Right lung (tissue), 5 donors: ENCODE measurements around the gene MORN5. TPM values are rescaled to one million over a fixed set of nuclear protein-coding genes. Genes with fewer than 3 reads are reported as not detected.

Source experiments
- DNase-seq, 2 donors: peaks; one replicate each; pipeline ENCODE4 v3.0.0-alpha.2; 2013
- polyA plus RNA-seq, 5 donors: library from polyadenylated mRNA; unstranded; fragments of 120-200 nt; gene quantifications; one replicate each; pipeline versions ENCODE4 v1.2.1 to v1.2.3, GENCODE V29; 2013; ENCODE audit warnings: inconsistent platforms in 1 of 5, low replicate concordance in 1 of 5; ENCODE audit not compliant: insufficient read length in 5 of 5, insufficient read depth in 1 of 5

MORN5 gene
- polyA plus RNA-seq, 5 donors = 1.2 to 6.8 (median 5.2) TPM

DNA sequence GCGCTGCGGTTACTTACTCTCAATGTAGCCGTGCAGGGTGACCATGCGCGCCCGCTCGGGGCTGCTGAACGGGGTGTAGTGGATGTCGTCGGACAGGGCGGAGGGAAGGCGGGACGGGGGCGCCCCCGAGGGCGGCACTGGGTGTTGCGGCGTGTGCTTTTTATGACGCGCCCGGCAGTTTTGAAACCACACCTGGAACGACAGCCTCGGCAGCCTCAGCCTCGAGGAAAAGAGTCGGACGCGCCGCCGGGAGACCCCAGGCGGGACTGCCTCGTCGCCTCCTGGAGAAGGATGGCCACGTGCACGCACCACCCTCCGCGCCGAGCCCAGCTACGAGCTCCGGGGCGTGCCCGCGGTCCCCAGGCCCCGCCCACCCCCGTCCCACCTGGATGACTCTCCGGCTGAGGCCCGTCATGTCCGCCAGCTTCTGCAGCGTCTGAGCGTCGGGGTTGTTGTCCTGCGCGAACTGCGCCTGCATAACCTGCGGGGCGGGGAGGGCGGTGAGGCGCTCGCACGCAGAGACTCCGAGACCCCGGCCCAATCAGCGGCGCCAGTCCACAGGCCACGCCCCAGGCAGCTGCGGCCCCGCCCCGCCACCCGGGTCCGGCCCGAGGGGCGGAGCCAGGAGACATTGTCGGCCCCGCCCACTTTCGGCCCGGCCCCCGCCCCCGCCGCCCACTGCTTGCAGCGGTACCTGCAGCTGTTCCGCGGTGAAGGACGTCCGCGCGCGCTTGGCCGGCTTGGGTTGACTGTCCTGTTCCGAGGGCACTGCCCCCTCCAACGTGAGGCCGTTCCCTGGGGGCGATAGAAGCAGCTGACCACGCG, 54.1 kb downstream of the MORN5 start:
- DNase-seq = no peak

- DNase-seq = no peak
Measured at GRCh38 chr9:122214507-122214906, 54.8 kb downstream of the MORN5 start.

GRCh38 chr9:122215663-122216062, 56.0 kb downstream of the MORN5 start:
- DNase-seq = no peak

- DNase-seq = no peak
Measured at GRCh38 chr9:122216138-122216797, 56.6 kb downstream of the MORN5 start.

- DNase-seq = no peak
Measured at GRCh38 chr9:122216798-122217418, 57.2 kb downstream of the MORN5 start.

GRCh38 chr9:122217640-122218039, 57.9 kb downstream of the MORN5 start:
- no peak for DNase-seq

- DNase-seq = no peak
Measured at GRCh38 chr9:122218071-122218934, 58.6 kb downstream of the MORN5 start.

DNA sequence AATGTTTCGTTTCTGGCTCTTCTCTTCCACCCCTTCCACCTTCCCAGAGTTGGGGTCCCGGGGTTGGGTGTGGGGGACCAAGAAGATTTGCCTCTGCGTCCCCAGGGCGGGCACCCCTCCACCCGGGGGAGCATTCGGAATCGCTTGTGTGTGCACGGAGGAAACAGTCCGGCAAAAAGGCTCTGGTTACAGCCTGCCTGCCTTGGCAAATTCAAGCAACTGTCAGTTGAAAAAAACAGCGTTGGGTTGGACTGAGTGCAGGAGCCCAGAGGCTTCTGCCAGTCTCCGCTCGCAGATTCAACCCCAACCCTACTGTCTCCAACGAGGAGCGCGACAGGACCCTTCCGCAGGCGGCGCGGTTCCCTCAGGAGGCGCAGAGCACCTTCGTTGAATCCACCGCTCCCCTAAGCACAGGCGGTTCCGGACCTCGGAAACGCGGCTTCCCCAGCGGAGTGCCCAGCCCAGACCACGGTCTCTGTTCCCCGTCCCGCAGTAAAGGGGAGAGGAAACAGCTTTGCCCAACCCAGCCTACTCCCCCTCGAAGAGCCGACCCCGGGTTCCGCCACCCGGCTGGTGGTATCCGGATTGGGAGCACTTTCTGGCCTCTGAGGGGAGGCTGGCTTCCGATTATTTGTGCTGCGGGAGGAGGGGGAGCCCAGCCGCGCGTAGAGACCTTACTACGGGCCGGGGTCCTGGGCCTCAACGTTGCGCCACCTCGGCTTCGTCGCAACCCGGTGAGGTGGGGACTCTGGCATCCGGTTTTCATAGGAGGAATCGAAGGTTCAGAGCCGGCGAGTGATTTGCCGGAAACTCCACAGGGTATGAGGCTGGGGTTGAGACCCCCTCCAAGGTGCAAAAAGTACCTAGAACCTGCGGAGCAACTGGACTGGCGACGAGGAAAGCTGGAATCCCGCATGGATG, 59.5 kb downstream of the MORN5 start:
- no peak for DNase-seq

DNA sequence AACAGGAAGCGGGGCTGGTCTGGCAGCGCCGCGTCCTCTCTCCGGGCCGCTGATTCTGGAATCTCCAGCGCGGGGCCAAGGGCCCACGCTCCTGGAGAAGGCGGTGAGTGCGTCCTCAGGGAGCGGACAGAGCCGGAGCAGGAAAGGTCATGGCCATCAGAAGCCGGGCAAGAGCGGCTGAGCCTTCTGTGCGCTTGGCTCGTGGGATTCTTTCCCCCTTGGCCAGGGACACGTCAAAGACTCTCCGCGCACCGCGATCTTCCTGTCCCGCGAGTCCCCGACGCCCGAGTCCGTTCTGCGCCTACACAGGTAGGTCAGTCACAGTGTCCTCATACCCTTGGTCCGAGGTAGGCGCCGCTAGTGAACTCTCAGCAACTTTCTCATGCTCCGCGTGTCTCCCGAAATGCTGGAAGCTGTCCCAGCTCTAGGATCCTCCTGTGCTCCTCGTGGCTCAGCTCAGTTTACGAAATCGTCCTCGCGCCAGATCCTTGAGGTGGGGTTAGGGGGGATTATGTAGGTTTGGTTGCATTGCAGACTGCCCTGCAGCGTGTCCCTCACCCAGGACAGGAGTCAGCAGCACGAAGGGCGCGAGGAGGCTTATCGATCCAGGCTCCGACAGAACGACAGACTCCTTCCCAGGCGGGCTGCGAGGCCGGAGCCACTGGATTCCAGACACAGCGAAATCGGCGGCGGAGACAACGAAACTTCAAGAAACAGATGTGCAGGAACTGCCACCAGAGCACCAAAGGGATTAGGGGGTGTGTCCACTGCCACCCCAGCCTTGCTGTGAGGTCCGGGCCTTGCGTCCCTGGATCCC, 60.4 kb downstream of the MORN5 start:
- no peak for DNase-seq

DNA sequence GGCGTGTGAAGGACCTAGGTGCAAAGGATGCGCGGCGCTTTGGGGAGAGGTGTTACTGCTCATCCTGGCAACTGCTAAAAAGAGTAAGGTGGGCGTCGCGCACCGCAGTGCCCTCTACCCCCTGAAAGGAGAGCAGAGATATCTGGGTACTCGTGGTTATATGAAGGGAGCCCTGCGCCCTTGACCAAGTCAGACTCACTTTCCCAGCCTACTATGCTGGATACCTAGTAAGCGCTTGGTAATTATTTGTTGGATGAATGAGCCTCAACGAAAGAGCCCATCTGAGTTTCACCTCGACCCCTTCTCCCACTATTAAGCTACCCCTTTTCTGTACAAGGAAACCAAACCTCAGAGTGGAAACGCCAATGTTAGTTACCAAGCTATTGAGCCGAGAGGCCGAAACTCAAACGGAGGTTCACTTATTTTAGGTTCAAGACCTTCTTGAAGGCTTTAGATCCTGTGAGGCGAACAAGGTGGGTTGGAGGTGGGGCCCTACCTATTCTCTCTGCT, 61.0 kb downstream of the MORN5 start:
- DNase-seq = no peak

DNA sequence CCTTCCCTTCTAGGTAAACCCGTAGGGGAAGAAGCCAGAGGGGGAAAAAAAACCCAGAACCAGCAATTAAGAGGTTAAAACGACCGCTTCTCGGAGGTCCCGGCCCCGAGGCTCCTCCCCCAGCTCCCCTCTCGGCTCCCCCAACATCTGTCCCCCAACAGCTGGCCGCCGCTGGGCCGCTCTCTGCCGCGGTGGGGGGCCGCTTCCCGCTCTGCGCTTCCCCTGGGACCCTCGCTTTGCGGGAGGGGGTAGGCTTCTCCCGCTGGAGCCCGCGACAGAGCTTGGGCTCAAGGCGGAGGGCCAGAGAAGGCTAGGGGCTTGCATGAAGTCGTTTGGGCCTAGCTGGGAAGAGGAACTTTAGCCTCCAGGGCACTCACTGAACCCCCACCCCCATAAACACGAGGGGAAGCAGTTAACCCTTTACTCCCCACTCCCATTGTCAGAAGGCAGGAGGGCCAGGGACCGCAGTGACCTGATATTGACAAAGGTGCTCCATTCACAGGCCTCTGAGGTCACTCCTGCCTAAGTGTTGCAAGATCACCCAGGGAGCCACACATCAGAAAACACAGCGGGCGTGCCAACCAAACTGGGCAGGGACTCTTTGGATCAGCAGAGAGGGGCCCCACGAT, 61.6 kb downstream of the MORN5 start:
- no peak for DNase-seq

DNA sequence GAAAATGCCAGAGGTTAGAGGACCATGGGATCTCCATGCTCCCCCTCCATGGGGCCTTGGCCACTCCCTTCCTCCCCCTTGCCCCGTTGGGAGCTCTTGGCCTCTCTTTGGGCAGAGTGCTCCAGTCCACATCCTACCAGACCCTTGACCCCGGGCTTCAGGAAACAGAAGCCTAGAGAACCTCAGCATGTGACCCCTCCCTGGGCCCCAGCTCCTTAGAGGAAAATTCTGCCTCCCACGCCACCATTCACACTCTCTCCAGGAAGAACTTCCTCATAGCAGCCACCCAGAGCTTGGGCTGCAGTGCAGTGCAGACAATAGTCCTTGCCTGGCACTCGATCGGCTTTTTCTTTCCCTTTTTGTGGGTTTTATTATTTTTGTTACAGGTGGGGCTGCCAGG, 63.1 kb downstream of the MORN5 start:
- no peak for DNase-seq

DNA sequence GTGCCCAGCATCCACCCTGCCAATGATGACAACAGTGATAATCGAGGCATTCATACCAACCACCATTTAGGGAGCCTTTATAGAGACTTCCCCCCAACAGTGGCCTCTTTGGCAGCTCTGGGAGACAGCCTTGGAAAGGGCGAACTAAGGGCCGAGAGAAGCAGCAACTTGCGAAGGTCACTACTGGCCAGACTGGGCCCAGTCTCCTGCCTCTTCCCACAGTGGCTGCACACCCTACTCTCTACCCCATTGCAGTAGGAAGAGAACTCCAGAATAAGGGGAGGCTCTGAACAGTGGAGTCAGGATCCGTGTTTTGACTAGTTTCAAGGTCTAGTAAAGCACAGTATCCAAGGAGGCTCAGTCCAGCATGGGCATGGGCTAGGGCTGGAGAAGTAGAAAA, 63.7 kb downstream of the MORN5 start:
- DNase-seq = no peak

DNA sequence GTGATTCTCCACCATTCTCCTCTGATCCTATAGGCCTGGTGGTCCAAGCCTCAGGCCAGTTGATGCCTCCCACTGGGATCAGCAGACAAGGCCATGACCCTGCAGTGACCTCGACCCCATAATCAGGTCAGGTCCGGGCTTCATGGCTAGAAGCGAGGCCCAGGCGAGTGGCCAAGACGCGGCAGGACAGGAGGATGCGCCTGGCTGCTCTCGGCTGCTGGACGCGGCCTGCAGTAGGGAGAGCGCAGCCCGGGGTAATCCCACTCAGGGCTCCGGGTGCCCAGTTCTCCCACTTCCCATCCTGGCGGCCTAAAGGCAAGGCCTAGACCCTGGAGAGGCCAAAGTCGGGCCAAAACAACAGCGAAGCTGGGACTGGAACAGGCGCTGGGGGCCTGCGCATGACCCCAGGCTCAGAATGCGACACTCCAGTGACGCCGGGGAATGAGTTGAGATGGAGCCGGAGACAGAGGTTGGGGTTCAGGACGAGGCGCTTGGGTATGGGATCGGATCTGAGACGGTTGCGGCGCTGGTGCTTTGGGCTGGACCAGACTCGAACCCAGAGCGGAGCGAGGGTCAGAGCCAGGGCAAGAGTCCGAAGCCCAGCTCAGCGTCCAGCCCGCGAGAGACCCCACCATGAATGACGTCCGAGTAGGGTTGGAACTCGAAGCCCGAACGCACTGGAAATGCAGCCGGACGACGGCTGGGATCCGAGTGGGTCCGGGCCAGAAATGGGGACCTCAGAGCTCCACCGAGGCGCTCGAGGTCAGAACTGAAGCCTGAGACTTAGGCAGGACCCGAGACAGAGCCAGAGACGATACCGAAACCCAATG, 65.8 kb downstream of the MORN5 start:
- no peak for DNase-seq

GRCh38 chr9:122226142-122226757, 66.5 kb downstream of the MORN5 start:
- no peak for DNase-seq

DNA sequence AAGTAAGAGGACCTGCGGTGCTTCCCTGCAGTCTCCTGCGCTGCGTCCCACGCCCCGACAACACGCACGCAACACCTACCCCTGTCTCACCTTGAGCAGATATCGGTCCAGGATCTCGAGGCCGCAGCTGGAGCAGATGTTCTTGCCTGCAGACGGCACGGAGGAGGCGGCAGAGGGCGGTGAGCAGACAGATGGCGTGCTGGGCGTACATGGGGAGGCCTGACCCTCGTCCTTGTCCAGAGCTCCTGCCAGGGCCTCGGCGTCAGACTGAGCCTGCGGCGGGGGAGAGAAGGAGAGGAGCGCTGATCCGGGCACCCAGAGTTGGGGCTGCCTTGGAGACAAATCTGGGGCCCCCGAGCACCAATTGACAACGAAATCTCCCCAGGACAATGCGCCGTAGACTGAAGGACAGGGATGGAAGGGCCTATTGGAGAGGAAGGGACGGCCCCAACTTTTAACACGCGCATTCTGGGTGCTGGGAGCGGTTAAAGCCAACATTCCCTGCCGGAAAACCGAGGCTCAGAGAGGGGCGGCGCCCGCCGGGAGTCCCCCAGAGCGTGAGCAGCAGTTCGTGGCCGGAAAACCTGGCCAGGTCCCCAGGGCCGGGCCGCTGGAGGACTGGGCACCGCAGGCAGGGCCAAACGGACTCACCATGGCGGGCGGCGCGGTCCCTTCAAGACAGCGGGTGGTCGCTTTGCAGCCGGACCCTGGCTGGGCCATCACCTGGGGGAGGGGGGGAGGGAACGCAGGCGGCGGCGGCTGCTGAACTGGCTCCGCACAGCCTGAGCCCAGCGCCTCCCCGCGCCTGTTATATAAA, 67.3 kb downstream of the MORN5 start:
- no peak for DNase-seq

DNA sequence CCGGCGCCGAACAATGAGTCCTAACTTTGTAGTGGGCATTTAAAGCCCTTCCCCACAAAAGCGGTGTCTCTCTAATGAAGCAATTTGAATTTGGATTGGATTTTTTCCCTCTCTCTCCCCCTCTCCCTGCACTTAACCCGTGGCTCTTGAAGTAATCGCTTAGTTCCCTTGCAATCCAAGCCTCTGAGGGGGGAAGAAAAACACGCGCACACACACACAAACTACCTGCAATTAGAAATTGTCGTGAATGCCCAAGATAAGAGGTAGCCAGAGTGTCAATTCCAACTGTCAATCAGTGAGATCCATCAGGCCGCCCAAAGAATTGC, 67.8 kb downstream of the MORN5 start:
- no peak for DNase-seq
